ENCODE data around the gene DNAH14.
"Not testable (repeated sequence)": the region's sequence is repeated elsewhere in the genome, so short reads cannot be mapped to it uniquely, and the experiment has no call there.

The DNAH14 gene

GRCh38 chr1:225159793-225160192 lies 230.3 kb downstream of the DNAH14 start:
- DNase-seq = no peak

GRCh38 chr1:225177409-225177808 lies 247.9 kb downstream of the DNAH14 start:
- DNase-seq = not testable (repeated sequence)

- DNase-seq = no peak
Observed at GRCh38 chr1:225179686-225180085, 250.2 kb downstream of the DNAH14 start.

DNA sequence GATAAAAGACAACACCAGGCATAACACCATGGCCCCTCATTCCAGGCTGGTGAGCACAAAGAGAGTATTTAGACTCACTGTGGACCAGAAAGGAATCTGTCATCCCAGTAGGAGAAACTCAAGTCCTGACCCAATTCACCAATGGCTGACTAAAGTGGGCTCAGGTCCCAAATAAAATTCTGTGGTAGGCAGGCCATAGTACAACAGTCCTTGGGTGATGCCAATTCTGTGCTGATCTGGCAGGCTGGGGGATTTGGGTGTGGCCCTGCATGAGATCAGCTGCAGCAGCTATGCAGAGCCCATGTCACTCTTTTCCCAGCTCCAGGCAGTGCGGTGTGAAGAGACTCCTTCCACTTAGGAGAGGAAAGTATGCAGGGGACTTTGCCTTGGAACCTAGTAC lies 253.2 kb downstream of the DNAH14 start:
- no peak for DNase-seq

- DNase-seq = no peak
Observed at GRCh38 chr1:225191199-225191753, 261.8 kb downstream of the DNAH14 start.

GRCh38 chr1:225201447-225201846 lies 272.0 kb downstream of the DNAH14 start:
- DNase-seq = no peak

DNA sequence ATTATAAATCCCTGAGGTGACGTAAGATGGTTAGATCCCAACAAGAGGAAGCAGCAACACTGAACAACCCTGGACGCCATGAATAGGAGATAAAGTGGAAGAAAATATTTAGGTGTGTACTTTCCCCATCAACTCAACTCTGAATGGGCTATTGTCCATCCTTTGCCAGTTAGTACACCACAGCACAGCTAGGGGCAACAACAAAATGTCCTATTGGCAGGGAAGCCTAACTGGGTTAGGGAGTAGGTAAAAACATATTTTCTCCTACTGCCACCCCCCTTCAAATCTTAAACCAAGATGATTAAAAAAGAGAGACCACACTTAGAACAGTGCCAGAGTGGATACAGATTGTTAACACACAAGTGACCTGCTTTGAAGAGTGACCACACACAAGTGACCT lies 278.3 kb downstream of the DNAH14 start:
- no peak for DNase-seq

- DNase-seq = no peak
Observed at GRCh38 chr1:225209153-225209552, 279.7 kb downstream of the DNAH14 start.

- DNase-seq = not testable (repeated sequence)
Observed at GRCh38 chr1:225210180-225210579, 280.7 kb downstream of the DNAH14 start.

- not testable (repeated sequence) for DNase-seq
Observed at GRCh38 chr1:225211694-225212442, 282.4 kb downstream of the DNAH14 start.

DNA sequence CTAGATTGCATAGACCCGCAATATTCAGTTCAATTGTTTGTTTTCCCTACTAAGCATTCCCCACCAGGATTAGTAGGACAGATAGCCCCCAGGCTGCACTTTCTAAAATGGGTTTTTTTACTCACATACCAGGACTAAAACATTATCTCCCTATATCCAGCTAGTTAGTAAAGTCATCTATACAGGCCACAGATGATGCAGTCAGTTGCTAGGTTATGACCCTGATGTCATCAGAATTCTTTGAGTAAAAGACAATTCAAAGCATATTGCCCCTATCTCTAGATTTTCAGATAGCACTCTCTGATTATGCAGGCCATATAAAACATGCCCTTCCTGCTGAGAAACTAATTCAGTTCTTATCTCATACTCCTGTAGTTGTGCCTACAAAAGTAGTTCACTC lies 294.8 kb downstream of the DNAH14 start:
- no peak for DNase-seq

GRCh38 chr1:225225681-225226080 lies 296.2 kb downstream of the DNAH14 start:
- no peak for DNase-seq

- no peak for DNase-seq
Observed at GRCh38 chr1:225228871-225229303, 299.4 kb downstream of the DNAH14 start.

DNA sequence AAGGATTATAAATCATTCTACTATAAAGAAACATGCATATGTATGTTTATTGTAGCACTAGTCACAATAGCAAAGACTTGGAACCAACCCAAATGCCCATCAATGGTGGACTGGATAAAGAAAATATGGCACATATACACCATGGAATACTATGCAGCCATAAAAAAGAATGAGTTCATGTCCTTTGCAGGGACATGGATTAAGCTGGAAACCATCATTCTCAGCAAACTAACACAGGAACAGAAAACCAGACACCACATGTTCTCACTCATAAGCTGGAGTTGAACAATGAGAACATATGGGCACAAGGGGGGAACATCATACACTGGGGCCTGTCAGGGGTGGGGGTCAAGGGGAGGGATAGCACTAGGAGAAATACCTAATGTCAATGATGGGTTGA lies 300.0 kb downstream of the DNAH14 start:
- DNase-seq = not testable (repeated sequence)

GRCh38 chr1:225230483-225230882 lies 301.0 kb downstream of the DNAH14 start:
- DNase-seq = no peak

DNA sequence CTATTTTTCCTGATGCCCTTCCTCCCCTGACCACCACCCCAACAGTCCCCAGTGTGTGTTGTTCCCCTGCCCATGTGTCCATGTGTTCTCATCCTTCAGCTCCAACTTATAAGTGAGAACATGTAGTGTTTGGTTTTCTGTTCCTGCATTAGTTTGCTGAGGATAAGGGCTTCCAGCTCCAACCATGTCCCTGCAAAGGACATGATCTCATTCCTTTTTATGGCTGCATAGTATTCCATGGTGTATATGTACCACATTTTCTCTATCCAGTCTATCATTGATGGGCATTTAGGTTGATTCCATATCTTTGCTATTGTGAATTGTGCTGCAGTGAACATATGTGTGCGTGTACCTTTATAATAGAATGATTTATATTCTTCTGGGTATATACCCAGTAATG lies 303.5 kb downstream of the DNAH14 start:
- DNase-seq = not testable (repeated sequence)

- DNase-seq = no peak
Observed at GRCh38 chr1:225242611-225243010, 313.1 kb downstream of the DNAH14 start.

DNA sequence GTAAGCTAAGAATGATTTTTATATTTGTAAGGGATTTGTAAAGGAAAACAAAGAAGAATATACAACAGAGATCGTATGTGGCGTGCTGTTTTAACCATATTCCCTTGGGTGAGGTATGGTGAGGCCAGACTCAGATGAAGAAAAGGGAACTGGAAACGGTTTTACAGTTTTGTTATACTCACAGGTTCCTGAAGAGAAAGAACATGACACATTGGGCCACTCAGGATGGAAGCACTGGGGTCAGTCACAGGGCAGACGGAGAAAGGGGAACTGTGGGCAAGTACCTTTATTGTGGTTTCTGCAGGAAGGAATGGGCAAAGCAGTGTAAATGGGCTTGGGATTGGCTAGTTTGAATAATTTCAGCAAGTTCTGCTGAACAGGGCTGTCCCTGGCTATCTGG lies 321.0 kb downstream of the DNAH14 start:
- DNase-seq = no peak

DNA sequence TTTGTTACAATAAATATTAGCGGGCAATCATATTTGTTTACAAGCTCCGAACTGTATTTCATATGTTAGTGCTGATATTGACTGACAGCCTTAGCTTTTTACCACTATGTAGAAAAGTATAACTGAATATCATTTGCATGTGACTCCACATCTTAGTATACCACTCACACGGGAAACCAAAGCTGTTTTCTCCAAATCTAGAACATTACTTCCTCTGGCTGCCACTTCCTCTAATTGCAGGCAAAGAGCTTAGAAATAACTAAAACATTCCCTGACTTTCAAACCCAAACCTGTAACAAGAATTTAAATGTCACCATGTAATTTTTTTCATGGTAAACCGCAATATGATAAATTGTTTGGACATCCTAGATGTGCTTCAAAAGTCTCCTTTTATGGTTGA lies 323.7 kb downstream of the DNAH14 start:
- DNase-seq = no peak

GRCh38 chr1:225253784-225254183 lies 324.3 kb downstream of the DNAH14 start:
- DNase-seq = no peak

DNA sequence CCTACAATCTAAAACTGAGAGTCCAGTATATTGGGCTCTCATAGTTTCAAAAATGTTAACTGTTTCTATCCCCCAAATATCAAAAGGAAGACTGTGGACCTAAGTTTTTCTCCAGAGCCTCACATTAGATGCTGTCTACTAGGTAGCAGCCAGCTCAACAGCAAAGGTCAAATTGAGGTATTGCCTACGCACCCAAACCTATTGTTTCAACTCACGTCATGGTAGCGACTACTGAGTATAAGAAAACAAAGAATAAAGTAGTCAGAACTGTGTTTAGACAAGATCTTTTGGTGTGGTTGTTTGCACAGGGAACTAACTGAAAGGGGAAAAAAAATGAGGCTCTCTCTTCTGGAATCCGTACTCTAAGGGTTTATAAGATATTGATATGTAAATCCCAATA lies 325.2 kb downstream of the DNAH14 start:
- no peak for DNase-seq

DNA sequence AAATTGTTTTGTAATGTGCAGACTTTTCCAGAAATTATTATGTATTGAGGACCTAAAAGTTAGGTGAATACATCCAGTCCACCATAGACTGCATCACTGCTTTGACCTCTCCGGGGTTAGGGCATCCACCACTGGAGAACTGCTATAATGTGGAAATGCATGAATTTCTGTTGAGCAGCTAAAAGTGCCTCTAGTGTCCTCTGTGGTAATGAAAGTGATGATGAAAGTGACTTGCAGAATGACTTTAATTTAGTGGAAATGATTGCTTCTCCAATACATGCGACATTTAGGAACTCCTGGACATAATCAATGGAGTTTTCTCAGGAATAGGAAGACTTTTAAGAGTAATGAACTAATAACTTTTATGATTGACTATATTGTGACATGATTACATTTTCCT lies 327.6 kb downstream of the DNAH14 start:
- no peak for DNase-seq

GRCh38 chr1:225258811-225259210 lies 329.3 kb downstream of the DNAH14 start:
- DNase-seq = no peak

DNA sequence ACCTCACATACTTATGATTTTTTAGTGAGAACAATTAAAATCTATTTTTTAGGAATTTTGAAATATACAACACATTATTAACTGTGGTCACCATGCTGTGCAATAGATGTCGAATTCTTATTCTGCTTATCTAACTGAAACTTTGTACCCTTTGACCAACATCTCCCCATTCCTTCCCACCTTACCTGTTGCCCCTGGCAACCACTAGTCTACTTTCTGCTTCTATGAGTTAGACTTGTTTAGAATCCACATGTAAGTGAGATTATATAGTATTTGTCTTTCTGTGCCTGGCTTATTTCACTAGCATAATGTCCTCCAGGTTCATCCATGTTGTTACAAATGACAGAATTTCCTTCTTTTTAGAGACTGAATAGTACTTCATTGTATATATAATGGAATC lies 330.1 kb downstream of the DNAH14 start:
- no peak for DNase-seq

DNA sequence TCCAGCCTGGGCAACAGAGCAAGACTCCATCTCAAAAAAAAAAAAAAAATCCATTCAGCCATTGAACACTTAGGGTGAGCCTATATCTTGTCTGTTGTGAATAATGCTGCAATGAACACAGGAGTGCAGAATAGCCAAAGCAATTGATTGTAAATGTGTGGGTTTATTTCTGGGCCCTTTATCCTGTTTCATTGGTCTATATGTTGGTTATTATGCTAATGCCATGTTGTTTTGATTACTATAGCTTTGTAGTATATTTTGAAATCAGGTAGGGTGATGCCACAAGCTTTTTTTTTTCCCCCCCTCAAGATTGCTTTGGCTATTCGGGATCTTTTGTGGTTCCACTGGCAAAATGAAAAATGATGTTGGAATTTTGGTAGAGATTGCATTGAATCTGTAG lies 330.8 kb downstream of the DNAH14 start:
- DNase-seq = no peak

Measured in stimulated activated CD4-positive, alpha-beta T cell treated with anti-CD3 and anti-CD28 coated beads, Interleukin-4, amount 100 ng/mL, for 1 hour (primary cell).